Brain microvascular endothelial cell (primary cell): ENCODE results near the gene MAPK9.

Experiments used
- DNase-seq: peaks from one replicate; pipeline ENCODE4 v3.0.0-alpha.2; 2020
- H3K27ac ChIP-seq: fragments of 250-450 bp; sonication (Bioruptor Pico); 2 replicates; pipeline ENCODE4 v1.5.1; 2020; ENCODE audit warnings: mild to moderate bottlenecking, moderate library complexity
- H3K27me3 ChIP-seq: fragments of 250-450 bp; sonication (Bioruptor Pico); replicated peaks from 2 replicates; pipeline ENCODE4 v1.5.1; 2020; ENCODE audit warnings: mild to moderate bottlenecking
- H3K36me3 ChIP-seq: fragments of 250-450 bp; sonication (Bioruptor Pico); replicated peaks from 2 replicates; pipeline ENCODE4 v1.5.1; 2020; ENCODE audit warnings: mild to moderate bottlenecking
- H3K4me3 ChIP-seq: 2 replicates; pipeline ENCODE4 v1.5.1; 2011; ENCODE audit warnings: low read depth, mild to moderate bottlenecking, control low read depth, low read length, moderate library complexity
- CTCF ChIP-seq: IDR thresholded peaks from 2 replicates; pipeline ENCODE4 v1.5.1; 2011; ENCODE audit warnings: low read depth, mild to moderate bottlenecking, moderate library complexity, low read length, control low read depth, inconsistent platforms; ENCODE audit errors: missing control alignments
- in situ Hi-C: cut with HindIII; loops from 2 replicates; pipeline ENCODE4 v1.10.0; 2017; ENCODE audit warnings: low sequenced_read_pairs, low pct_ligation_motif_present

MAPK9 gene

DNA sequence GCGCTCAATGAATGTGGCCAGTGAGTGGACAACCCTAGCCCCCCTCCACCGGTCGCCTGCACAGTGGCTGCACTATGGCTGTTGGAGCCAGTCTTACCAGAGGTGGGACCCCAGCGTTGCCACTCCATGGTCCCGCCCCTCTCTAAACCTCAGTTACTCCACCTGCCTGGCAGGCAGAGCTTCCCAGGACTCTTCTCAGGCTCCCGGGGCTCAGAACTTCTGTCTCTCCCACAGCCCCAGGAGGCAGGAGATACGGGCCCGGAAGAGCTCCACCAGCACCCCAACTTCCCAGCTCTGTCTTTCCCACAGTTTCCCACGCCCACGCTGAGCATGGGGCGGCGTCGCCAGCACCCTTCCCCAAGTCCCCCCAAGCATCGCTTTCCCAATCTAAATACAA is 83.8 kb downstream of the MAPK9 start:
- H3K27ac ChIP-seq = no peak overlapping the region
- no peaks in the 10 kb centered on the region for H3K36me3 ChIP-seq
- H3K27me3 ChIP-seq = peaks cover 11% of the 10 kb centered on the region
- no peak overlapping the region for H3K4me3 ChIP-seq
- no peak for DNase-seq
- TF ChIP-seq CTCF = no peak
- in situ Hi-C loops = no loop called here

DNA sequence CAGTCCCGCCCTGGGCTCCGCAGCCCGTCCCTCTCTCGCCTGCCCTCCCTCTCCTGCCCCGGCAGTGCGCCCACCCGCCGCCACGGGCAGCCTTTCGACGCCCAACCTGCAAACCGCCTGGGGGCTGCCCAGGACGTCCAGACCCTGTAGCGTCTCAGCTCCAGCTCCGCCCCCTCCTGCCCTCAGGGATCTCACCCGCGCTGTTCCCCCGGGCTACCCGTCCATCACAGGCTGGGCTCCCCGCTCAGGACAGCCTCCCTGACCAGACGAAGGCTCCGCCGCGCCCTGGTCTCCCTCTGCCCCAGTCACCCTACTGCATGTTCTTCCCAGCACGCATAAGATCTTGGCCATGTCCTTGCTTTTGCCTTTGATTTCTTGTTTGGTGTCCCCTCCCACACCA is 84.3 kb downstream of the MAPK9 start:
- no peak overlapping the region for H3K4me3 ChIP-seq
- peaks cover 11% of the 10 kb centered on the region for H3K27me3 ChIP-seq
- no peak for DNase-seq
- in situ Hi-C loops = no loop called here
- no peak overlapping the region for H3K27ac ChIP-seq
- no peaks in the 10 kb centered on the region for H3K36me3 ChIP-seq
- TF ChIP-seq CTCF = no peak

GRCh38 chr5:180206993-180207392 is 84.9 kb downstream of the MAPK9 start:
- no peak for DNase-seq
- in situ Hi-C loops = no loop called here
- peaks cover 11% of the 10 kb centered on the region for H3K27me3 ChIP-seq
- no peak overlapping the region for H3K4me3 ChIP-seq
- no peak for TF ChIP-seq CTCF
- no peaks in the 10 kb centered on the region for H3K36me3 ChIP-seq
- H3K27ac ChIP-seq = no peak overlapping the region

DNA sequence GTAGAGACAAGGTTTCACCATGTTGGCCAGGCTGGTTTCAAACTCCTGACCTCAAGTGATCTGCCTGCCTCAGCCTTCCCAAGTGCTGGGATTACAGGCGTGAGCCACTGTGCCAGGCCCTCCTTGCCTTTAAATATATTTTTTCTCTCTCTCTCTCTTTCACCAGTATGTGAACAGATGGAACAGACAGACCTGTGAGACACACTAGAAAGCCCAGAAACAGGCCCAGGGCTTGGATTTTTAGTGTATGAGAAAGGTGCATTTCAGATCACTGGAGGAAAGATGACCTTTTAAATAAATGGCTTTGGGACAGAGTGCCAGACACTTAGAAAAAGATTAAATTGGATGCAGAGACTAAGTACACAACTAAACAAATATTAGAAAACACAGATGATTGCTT is 86.0 kb downstream of the MAPK9 start:
- Histone ChIP-seq H3K27ac (no peak overlapping the region), H3K36me3 (no peaks in the 10 kb centered on the region), H3K4me3 (no peak overlapping the region), H3K27me3 (peaks cover 11% of the 10 kb centered on the region)
- TF ChIP-seq CTCF = no peak
- DNase-seq = no peak
- in situ Hi-C loops = no loop called here

GRCh38 chr5:180204276-180204819 is 87.5 kb downstream of the MAPK9 start:
- Histone ChIP-seq H3K27ac (no peak overlapping the region), H3K36me3 (no peaks in the 10 kb centered on the region), H3K27me3 (peaks cover 11% of the 10 kb centered on the region), H3K4me3 (no peak overlapping the region)
- no peak for TF ChIP-seq CTCF
- no peak for DNase-seq
- in situ Hi-C loops = no loop called here

- no peak overlapping the region for H3K27ac ChIP-seq
- no peak for TF ChIP-seq CTCF
- H3K36me3 ChIP-seq = no peaks in the 10 kb centered on the region
- DNase-seq = no peak
- H3K4me3 ChIP-seq = no peak overlapping the region
- in situ Hi-C loops = no loop called here
- peaks cover 5% of the 10 kb centered on the region for H3K27me3 ChIP-seq
Observed at GRCh38 chr5:180202939-180203573, 88.8 kb downstream of the MAPK9 start.
